HepG2 (cell line): ENCODE results near the gene KIAA1755. TPM values are rescaled to one million over a fixed set of nuclear protein-coding genes. Genes with fewer than 3 reads are reported as not detected.

Experiments
- ARNTL ChIP-seq: sonication (generic); formaldehyde crosslinking; IDR thresholded peaks from 2 replicates; pipeline ENCODE4 v1.4.0; 2020; ENCODE audit warnings: mild to moderate bottlenecking, missing genetic modification reagents
- ELF3 ChIP-seq: IDR thresholded peaks from 2 replicates; pipeline ENCODE4 v1.6.1; 2016; ENCODE audit warnings: missing genetic modification reagents, missing compliant biosample characterization
- GFI1 ChIP-seq: sonication (generic); formaldehyde crosslinking; IDR thresholded peaks from 2 replicates; pipeline ENCODE4 v1.5.0; 2020; ENCODE audit warnings: missing genetic modification reagents, mild to moderate bottlenecking, borderline replicate concordance
- ISL2 ChIP-seq: sonication (generic); formaldehyde crosslinking; IDR thresholded peaks from 2 replicates; pipeline ENCODE4 v1.5.0; 2020; ENCODE audit warnings: missing genetic modification reagents
- KDM3A ChIP-seq: IDR thresholded peaks from 2 replicates; pipeline ENCODE4 v1.6.1; 2018; ENCODE audit warnings: low read depth, missing compliant biosample characterization
- MAF1 ChIP-seq: sonication (generic); formaldehyde crosslinking; IDR thresholded peaks from 2 replicates; pipeline ENCODE4 v1.5.0; 2020; ENCODE audit warnings: missing genetic modification reagents, borderline replicate concordance
- NFYC ChIP-seq: IDR thresholded peaks from 2 replicates; pipeline ENCODE4 v1.6.1; 2016; ENCODE audit warnings: missing genetic modification reagents, missing compliant biosample characterization
- PCBP1 ChIP-seq: fragments of 200-400 bp; formaldehyde crosslinking; IDR thresholded peaks from 2 replicates; pipeline ENCODE4 v1.6.1; 2017; ENCODE audit warnings: mild to moderate bottlenecking, low read depth, low read length, borderline replicate concordance
- SIN3A ChIP-seq: IDR thresholded peaks from 2 replicates; pipeline ENCODE4 v1.6.1; 2011; ENCODE audit warnings: low read depth, mild to moderate bottlenecking, control low read depth, low read length, borderline replicate concordance
- SOX5 ChIP-seq: IDR thresholded peaks from 2 replicates; pipeline ENCODE4 v1.6.1; 2016; ENCODE audit warnings: borderline replicate concordance
- XRCC5 ChIP-seq: fragments of 200-400 bp; formaldehyde crosslinking; optimal IDR thresholded peaks from 2 replicates; pipeline ENCODE3; 2017; ENCODE audit warnings: mild to moderate bottlenecking, low read length
- ZNF260 ChIP-seq: sonication (generic); formaldehyde crosslinking; IDR thresholded peaks from 2 replicates; pipeline ENCODE4 v1.4.0; 2020; ENCODE audit warnings: missing genetic modification reagents, low read depth, mild to moderate bottlenecking, borderline replicate concordance
- ZNF569 ChIP-seq: sonication (generic); formaldehyde crosslinking; IDR thresholded peaks from 2 replicates; pipeline ENCODE4 v1.5.0; 2020; ENCODE audit warnings: mild to moderate bottlenecking, missing genetic modification reagents, moderate library complexity, borderline replicate concordance
- ZNF577 ChIP-seq: sonication (generic); formaldehyde crosslinking; IDR thresholded peaks from 2 replicates; pipeline ENCODE4 v1.4.0; 2020; ENCODE audit warnings: mild to moderate bottlenecking, low read depth, missing genetic modification reagents, borderline replicate concordance
- polyA plus RNA-seq, 8 experiments: library from polyadenylated mRNA; depleted of rRNA in 3 of 8; stranded (reverse) in 7 of 8; unstranded in 1 of 8; fragments of >200 nt; fragmentation: Illumina TruSeq in 4 of 8; extraction: Trizol in 4 of 8; gene quantifications; 2 replicates each; pipeline versions ENCODE4 v1.2.1 to v1.2.3, GENCODE V29; 2011 to 2016; ENCODE audit warnings: low read depth in 4 of 8, missing spikeins in 1 of 8, mixed read lengths in 1 of 8; ENCODE audit not compliant: insufficient read depth in 1 of 8
- total RNA-seq, 5 experiments: library from RNA; depleted of rRNA; stranded (reverse); fragments of >200 nt; fragmentation: Illumina TruSeq; extraction: Trizol; gene quantifications; 2 replicates each; pipeline ENCODE4 v1.2.3, GENCODE V29; 2016; ENCODE audit warnings: low read depth in 1 of 5
- TF ChIP-seq, protein P1 (sequence below): sonication (generic); formaldehyde crosslinking; IDR thresholded peaks from 2 replicates; pipeline ENCODE4 v1.4.0; 2020; ENCODE audit warnings: mild to moderate bottlenecking, missing genetic modification reagents
- TF ChIP-seq, protein P2 (sequence below): sonication (generic); formaldehyde crosslinking; IDR thresholded peaks from 2 replicates; pipeline ENCODE4 v1.8.0; 2022; ENCODE audit warnings: missing genetic modification reagents, low read depth, mild to moderate bottlenecking, borderline replicate concordance
- TF ChIP-seq, protein P3 (sequence below): sonication (generic); formaldehyde crosslinking; IDR thresholded peaks from 2 replicates; pipeline ENCODE4 v1.8.1; 2022; ENCODE audit warnings: mild to moderate bottlenecking, missing genetic modification reagents
- TF ChIP-seq, protein P4 (sequence below): IDR thresholded peaks from 2 replicates; pipeline ENCODE4 v1.4.0; 2020; ENCODE audit warnings: mild to moderate bottlenecking, missing genetic modification reagents
- TF ChIP-seq, protein P5 (sequence below): sonication (generic); formaldehyde crosslinking; IDR thresholded peaks from 2 replicates; pipeline ENCODE4 v1.4.0; 2020; ENCODE audit warnings: missing genetic modification reagents; ENCODE audit errors: not compliant biosample characterization
- TF ChIP-seq, protein P6 (sequence below): sonication (generic); formaldehyde crosslinking; IDR thresholded peaks from 2 replicates; pipeline ENCODE4 v1.4.0; 2020; ENCODE audit warnings: low read depth, mild to moderate bottlenecking, missing genetic modification reagents
- TF ChIP-seq, protein P7 (sequence below): sonication (generic); formaldehyde crosslinking; IDR thresholded peaks from 2 replicates; pipeline ENCODE4 v1.8.1; 2023; ENCODE audit warnings: mild to moderate bottlenecking, missing genetic modification reagents

KIAA1755 gene
- total and polyA plus RNA-seq, 2 of the 13 experiments (the other 11 are each of a cell fraction or from before 2014, with no cell fraction given): 0.04 TPM; not detected in 1

DNA sequence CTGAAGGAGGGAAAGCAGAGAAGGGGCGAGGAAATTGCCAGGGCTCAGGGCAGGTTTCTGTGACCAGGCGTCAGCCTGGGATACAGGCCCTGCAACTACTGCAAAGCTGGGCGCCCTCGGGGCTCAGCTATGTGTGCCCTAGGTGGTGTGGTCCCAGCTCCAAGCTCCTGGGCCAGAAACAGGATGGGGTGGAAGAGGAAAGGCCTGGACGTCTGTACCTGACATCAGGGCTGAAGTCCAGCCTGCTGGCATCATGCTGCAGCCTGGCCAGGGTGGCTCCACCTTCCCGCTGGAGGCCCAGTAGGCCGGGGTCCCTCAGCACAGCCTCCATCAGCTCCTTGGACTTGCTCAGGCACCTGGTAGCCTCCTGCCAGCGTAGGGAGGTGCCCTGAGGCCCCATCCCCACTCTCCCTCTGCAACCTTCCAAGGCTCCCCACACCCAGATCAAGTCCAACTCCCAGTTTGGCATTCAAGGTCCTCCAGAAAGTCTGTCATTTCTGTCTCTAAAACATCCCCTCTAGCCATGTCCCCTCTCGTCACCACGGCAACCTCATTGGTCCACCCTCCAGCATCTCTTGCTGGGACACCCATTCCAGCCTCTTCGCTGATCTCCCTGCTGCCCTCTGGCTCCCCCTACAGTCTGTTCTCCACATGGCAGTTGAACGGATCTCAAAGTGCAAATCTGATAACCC is 38.2 kb downstream of the KIAA1755 start (continued):
- TF ChIP-seq XRCC5: peak; percentile 96
- TF ChIP-seq, protein P1, sequence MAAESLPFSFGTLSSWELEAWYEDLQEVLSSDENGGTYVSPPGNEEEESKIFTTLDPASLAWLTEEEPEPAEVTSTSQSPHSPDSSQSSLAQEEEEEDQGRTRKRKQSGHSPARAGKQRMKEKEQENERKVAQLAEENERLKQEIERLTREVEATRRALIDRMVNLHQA: no peak
- no peak for TF ChIP-seq PCBP1
- no peak for TF ChIP-seq SIN3A
- no peak for TF ChIP-seq ARNTL (CRISPR knock-in tag)
- no peak for TF ChIP-seq ISL2 (CRISPR knock-in tag)
- no peak for TF ChIP-seq MAF1 (CRISPR knock-in tag)
- TF ChIP-seq, protein P2, sequence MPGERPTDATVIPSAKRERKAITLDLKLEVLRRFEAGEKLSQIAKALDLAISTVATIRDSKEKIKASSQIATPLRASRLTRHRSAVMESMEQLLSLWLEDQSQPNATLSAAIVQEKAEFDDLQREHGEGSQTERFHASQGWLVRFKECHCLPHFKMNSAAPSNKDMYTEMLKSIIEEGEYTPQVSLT (CRISPR knock-in tag): no peak
- TF ChIP-seq, protein P3, sequence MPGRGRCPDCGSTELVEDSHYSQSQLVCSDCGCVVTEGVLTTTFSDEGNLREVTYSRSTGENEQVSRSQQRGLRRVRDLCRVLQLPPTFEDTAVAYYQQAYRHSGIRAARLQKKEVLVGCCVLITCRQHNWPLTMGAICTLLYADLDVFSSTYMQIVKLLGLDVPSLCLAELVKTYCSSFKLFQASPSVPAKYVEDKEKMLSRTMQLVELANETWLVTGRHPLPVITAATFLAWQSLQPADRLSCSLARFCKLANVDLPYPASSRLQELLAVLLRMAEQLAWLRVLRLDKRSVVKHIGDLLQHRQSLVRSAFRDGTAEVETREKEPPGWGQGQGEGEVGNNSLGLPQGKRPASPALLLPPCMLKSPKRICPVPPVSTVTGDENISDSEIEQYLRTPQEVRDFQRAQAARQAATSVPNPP (CRISPR knock-in tag): no peak
- TF ChIP-seq KDM3A (CRISPR knock-in tag): no peak
- TF ChIP-seq, protein P4, sequence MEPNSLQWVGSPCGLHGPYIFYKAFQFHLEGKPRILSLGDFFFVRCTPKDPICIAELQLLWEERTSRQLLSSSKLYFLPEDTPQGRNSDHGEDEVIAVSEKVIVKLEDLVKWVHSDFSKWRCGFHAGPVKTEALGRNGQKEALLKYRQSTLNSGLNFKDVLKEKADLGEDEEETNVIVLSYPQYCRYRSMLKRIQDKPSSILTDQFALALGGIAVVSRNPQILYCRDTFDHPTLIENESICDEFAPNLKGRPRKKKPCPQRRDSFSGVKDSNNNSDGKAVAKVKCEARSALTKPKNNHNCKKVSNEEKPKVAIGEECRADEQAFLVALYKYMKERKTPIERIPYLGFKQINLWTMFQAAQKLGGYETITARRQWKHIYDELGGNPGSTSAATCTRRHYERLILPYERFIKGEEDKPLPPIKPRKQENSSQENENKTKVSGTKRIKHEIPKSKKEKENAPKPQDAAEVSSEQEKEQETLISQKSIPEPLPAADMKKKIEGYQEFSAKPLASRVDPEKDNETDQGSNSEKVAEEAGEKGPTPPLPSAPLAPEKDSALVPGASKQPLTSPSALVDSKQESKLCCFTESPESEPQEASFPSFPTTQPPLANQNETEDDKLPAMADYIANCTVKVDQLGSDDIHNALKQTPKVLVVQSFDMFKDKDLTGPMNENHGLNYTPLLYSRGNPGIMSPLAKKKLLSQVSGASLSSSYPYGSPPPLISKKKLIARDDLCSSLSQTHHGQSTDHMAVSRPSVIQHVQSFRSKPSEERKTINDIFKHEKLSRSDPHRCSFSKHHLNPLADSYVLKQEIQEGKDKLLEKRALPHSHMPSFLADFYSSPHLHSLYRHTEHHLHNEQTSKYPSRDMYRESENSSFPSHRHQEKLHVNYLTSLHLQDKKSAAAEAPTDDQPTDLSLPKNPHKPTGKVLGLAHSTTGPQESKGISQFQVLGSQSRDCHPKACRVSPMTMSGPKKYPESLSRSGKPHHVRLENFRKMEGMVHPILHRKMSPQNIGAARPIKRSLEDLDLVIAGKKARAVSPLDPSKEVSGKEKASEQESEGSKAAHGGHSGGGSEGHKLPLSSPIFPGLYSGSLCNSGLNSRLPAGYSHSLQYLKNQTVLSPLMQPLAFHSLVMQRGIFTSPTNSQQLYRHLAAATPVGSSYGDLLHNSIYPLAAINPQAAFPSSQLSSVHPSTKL (CRISPR knock-in tag): no peak
- no peak for TF ChIP-seq ZNF577 (CRISPR knock-in tag)
- no peak for TF ChIP-seq ZNF260 (CRISPR knock-in tag)
- TF ChIP-seq ELF3: no peak
- TF ChIP-seq, protein P5, sequence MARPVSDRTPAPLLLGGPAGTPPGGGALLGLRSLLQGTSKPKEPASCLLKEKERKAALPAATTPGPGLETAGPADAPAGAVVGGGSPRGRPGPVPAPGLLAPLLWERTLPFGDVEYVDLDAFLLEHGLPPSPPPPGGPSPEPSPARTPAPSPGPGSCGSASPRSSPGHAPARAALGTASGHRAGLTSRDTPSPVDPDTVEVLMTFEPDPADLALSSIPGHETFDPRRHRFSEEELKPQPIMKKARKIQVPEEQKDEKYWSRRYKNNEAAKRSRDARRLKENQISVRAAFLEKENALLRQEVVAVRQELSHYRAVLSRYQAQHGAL (CRISPR knock-in tag): no peak
- no peak for TF ChIP-seq GFI1 (CRISPR knock-in tag)
- no peak for TF ChIP-seq NFYC
- no peak for TF ChIP-seq ZNF569 (CRISPR knock-in tag)
- no peak for TF ChIP-seq SOX5
- TF ChIP-seq, protein P6, sequence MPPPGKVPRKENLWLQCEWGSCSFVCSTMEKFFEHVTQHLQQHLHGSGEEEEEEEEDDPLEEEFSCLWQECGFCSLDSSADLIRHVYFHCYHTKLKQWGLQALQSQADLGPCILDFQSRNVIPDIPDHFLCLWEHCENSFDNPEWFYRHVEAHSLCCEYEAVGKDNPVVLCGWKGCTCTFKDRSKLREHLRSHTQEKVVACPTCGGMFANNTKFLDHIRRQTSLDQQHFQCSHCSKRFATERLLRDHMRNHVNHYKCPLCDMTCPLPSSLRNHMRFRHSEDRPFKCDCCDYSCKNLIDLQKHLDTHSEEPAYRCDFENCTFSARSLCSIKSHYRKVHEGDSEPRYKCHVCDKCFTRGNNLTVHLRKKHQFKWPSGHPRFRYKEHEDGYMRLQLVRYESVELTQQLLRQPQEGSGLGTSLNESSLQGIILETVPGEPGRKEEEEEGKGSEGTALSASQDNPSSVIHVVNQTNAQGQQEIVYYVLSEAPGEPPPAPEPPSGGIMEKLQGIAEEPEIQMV (CRISPR knock-in tag): 0 out of 2 replicates have a peak, but pooled peaks have one; percentile 66
- TF ChIP-seq, protein P7, sequence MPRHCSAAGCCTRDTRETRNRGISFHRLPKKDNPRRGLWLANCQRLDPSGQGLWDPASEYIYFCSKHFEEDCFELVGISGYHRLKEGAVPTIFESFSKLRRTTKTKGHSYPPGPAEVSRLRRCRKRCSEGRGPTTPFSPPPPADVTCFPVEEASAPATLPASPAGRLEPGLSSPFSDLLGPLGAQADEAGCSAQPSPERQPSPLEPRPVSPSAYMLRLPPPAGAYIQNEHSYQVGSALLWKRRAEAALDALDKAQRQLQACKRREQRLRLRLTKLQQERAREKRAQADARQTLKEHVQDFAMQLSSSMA (CRISPR knock-in tag): no peak
